MM.1S (cell line): ENCODE results near the gene KPNA1.

ENCODE experiments used
- DNase-seq: peaks from one replicate; pipeline ENCODE4 v3.0.0-alpha.2; 2015
- H2AFZ ChIP-seq: fragments of 300-600 bp; sonication (generic); 2 replicates; pipeline ENCODE4 v1.6.0; 2016; ENCODE audit warnings: antibody characterized with exemption, low read length
- H3F3A ChIP-seq: fragments of 300-600 bp; sonication (generic); 2 replicates; pipeline ENCODE4 v1.6.1; 2016; ENCODE audit warnings: mild to moderate bottlenecking, antibody characterized with exemption, low read length, moderate library complexity, mixed read lengths; ENCODE audit not compliant: insufficient read depth
- H3K27ac ChIP-seq: fragments of 300-600 bp; sonication (generic); 2 replicates; pipeline ENCODE4 v1.5.1; 2016; ENCODE audit warnings: mild to moderate bottlenecking, low read length
- H3K27me3 ChIP-seq: fragments of 300-600 bp; sonication (generic); replicated peaks from 2 replicates; pipeline ENCODE4 v1.6.0; 2016; ENCODE audit warnings: low read length; ENCODE audit not compliant: insufficient read depth
- H3K36me3 ChIP-seq: fragments of 300-600 bp; sonication (generic); replicated peaks from 2 replicates; pipeline ENCODE4 v1.6.1; 2016; ENCODE audit warnings: mild to moderate bottlenecking, low read length, mixed read lengths; ENCODE audit not compliant: insufficient read depth
- H3K4me1 ChIP-seq: fragments of 300-600 bp; sonication (generic); 2 replicates; pipeline ENCODE4 v1.6.1; 2016; ENCODE audit warnings: low read length, mixed read lengths
- H3K4me2 ChIP-seq: fragments of 300-600 bp; sonication (generic); 2 replicates; pipeline ENCODE4 v1.6.0; 2016; ENCODE audit warnings: low read depth, low read length
- H3K4me3 ChIP-seq: fragments of 300-600 bp; sonication (generic); 2 replicates; pipeline ENCODE4 v1.5.1; 2016; ENCODE audit warnings: low read length, mixed read lengths
- H3K79me2 ChIP-seq: fragments of 300-600 bp; sonication (generic); 2 replicates; pipeline ENCODE4 v1.6.1; 2016; ENCODE audit warnings: mixed run types, low read length, mixed read lengths
- H3K9ac ChIP-seq: fragments of 300-600 bp; sonication (generic); 2 replicates; pipeline ENCODE4 v1.6.1; 2016; ENCODE audit warnings: low read length, mixed read lengths
- H3K9me2 ChIP-seq: fragments of 300-600 bp; sonication (generic); replicated peaks from 2 replicates; pipeline ENCODE4 v1.6.1; 2016; ENCODE audit warnings: mild to moderate bottlenecking, low read length, mixed read lengths; ENCODE audit not compliant: insufficient read depth
- H3K9me3 ChIP-seq: fragments of 300-600 bp; sonication (generic); replicated peaks from 2 replicates; pipeline ENCODE4 v1.6.1; 2016; ENCODE audit warnings: mild to moderate bottlenecking, low read length, mixed read lengths; ENCODE audit not compliant: insufficient read depth
- H4K20me1 ChIP-seq: fragments of 300-600 bp; sonication (generic); 2 replicates; pipeline ENCODE4 v1.6.1; 2016; ENCODE audit warnings: mild to moderate bottlenecking, low read length, moderate library complexity, mixed read lengths; ENCODE audit not compliant: insufficient read depth
- EZH2 ChIP-seq: fragments of 300-600 bp; sonication (generic); optimal IDR thresholded peaks from 2 replicates; pipeline ENCODE3; 2017; ENCODE audit warnings: low read depth, mild to moderate bottlenecking, antibody characterized with exemption, low read length, mixed read lengths
- EZH2phosphoT487 ChIP-seq: fragments of 300-600 bp; sonication (generic); IDR thresholded peaks from 2 replicates; pipeline ENCODE4 v1.6.1; 2018; ENCODE audit warnings: antibody characterized with exemption, low read length
- TF ChIP-seq, protein P1 (sequence below): fragments of 300-600 bp; sonication (generic); IDR thresholded peaks from 2 replicates; pipeline ENCODE4 v1.5.1; 2016; ENCODE audit warnings: antibody characterized with exemption, low read length, mixed read lengths

KPNA1 gene

DNA sequence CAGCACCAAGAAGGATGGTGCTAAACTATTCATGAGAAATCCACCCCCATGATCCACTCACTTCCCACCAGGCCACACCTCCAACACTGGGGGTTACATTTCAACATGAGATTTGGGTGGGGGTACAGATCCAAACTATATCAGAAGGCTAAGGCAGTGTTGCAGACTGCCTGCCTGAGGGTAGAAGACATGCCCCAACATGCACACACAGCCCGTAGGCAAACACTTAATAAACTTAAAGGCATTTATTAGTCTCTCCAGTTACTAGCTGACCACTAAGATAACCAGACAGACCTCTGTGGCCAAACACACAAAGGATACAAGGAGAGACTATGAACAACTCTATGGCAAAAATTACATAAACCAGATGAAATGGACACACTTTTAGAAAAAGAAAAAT lies 120.6 kb downstream of the KPNA1 start:
- Histone ChIP-seq H2AFZ (no peak overlapping the region), H3K79me2 (peaks cover 7% of the 10 kb centered on the region; the same call in 1 of the 2 replicates), H3F3A (no peaks in the 10 kb centered on the region), H3K36me3 (no peaks in the 10 kb centered on the region), H3K4me1 (no peaks in the 10 kb centered on the region), H3K27ac (no peak overlapping the region), H3K27me3 (no peaks in the 10 kb centered on the region), H3K9me2 (no peaks in the 10 kb centered on the region), H3K9me3 (no peaks in the 10 kb centered on the region), H4K20me1 (no peaks in the 10 kb centered on the region), H3K9ac (no peak overlapping the region), H3K4me3 (no peak overlapping the region), H3K4me2 (no peak overlapping the region)
- no peak for DNase-seq
- no peak for TF ChIP-seq EZH2phosphoT487
- TF ChIP-seq, protein P1, sequence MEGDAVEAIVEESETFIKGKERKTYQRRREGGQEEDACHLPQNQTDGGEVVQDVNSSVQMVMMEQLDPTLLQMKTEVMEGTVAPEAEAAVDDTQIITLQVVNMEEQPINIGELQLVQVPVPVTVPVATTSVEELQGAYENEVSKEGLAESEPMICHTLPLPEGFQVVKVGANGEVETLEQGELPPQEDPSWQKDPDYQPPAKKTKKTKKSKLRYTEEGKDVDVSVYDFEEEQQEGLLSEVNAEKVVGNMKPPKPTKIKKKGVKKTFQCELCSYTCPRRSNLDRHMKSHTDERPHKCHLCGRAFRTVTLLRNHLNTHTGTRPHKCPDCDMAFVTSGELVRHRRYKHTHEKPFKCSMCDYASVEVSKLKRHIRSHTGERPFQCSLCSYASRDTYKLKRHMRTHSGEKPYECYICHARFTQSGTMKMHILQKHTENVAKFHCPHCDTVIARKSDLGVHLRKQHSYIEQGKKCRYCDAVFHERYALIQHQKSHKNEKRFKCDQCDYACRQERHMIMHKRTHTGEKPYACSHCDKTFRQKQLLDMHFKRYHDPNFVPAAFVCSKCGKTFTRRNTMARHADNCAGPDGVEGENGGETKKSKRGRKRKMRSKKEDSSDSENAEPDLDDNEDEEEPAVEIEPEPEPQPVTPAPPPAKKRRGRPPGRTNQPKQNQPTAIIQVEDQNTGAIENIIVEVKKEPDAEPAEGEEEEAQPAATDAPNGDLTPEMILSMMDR, result no peak
- no peak for TF ChIP-seq EZH2

DNA sequence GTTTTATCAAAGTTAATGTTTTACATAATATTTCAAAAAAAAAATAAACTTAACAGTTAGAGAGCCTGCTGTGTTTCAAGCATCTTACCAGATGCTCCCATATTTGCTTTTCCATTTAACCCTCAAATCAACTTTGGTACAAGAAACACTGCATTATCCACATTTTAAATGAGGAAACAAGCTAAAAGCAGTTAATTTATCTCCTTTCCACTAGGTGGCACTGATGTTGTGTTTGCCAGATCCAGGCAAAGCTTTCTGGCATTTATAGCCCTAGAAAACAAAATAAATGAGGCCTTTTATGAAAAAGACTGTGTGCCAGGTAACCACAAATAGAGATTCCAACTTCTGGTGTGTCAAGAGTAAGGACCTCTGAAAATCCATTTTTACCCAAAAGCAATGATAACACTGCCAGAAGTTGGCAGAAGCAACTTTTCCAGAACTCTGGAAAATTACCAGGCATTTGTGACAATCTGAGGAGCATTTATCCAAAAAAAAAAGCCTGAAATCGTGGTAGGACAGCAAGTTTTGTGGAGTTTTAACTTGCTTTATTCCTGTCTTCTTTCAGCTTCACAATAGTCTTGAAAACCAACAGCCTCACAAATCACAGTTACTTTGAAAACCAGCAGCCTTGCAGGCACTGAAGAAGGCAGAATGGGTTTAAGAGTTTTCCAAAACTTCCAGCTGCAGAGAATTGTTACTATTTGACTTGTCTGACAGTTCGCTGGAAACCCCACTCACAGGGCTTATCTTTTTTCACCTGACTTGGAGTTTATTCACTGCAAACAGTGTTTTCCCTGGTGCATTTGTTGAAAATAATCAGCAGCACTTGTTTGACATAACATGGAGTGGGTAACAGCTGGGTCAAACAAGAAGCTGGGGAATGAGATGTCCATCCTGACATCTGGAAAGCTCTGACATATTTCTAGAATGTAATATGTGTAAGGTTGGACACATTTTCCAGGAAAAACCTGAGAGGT lies 121.6 kb downstream of the KPNA1 start:
- TF ChIP-seq EZH2phosphoT487, result no peak
- TF ChIP-seq, protein P1, result peak; percentile 80
- Histone ChIP-seq H3K9ac (no peak overlapping the region), H2AFZ (no peak overlapping the region), H3K79me2 (peaks cover 7% of the 10 kb centered on the region; the same call in 1 of the 2 replicates), H3K27ac (no peak overlapping the region), H3K4me3 (no peak overlapping the region), H3K27me3 (no peaks in the 10 kb centered on the region), H4K20me1 (no peaks in the 10 kb centered on the region), H3K4me1 (no peaks in the 10 kb centered on the region), H3K36me3 (no peaks in the 10 kb centered on the region), H3K9me2 (no peaks in the 10 kb centered on the region), H3K4me2 (no peak overlapping the region), H3K9me3 (no peaks in the 10 kb centered on the region), H3F3A (no peaks in the 10 kb centered on the region)
- peak; percentile 64 for DNase-seq

DNA sequence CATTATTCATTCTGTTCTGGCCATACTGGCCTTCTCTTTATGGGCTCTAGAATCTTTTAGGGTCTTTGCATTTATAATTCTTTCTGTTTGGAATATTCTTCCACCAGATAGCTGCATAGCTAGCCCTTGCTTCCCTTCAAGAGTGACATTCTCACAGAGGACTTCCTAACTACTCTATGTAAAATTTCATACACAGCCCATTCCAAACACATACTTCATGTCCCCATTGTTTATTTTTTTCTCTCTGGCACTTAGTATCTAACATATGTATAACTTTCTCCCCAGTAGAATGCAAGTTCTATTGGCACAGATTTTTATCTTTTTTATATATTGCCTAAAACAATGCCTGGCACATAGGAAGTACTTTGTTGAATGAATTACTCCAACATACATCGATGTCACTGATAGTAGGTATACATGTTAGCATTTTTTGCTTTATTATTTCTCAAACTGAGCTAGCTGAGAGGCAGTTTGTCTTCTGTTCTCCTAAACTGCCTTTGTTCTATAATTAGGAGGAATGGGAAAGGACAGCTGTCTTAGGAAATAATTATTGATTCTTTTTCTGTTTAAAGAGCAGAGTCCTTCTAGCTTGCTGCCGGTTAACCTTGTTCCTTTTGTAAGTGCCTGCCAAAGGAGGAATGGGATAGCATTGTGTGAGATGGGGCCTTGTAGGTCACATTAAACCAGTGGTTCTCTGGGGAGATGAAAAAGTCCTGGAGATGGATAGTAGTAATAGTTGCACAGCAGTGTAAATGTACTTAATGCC lies 122.9 kb downstream of the KPNA1 start:
- H3K79me2 ChIP-seq, result peaks cover 7% of the 10 kb centered on the region; the same call in 1 of the 2 replicates

More for the DNA sequence above, 122.9 kb downstream of the KPNA1 start:
- DNase-seq, result no peak
- Histone ChIP-seq H2AFZ (no peak overlapping the region), H3K4me1 (no peaks in the 10 kb centered on the region), H3K36me3 (no peaks in the 10 kb centered on the region), H3K9me3 (no peaks in the 10 kb centered on the region), H4K20me1 (no peaks in the 10 kb centered on the region), H3K27ac (no peak overlapping the region), H3K4me3 (no peak overlapping the region), H3F3A (no peaks in the 10 kb centered on the region), H3K9ac (no peak overlapping the region), H3K4me2 (no peak overlapping the region), H3K9me2 (no peaks in the 10 kb centered on the region), H3K27me3 (no peaks in the 10 kb centered on the region)
- TF ChIP-seq EZH2, result no peak
- TF ChIP-seq EZH2phosphoT487, result no peak
- TF ChIP-seq, protein P1, result no peak
